ENCODE measurements around the gene RBM20. TPM values are rescaled to one million over a fixed set of nuclear protein-coding genes. Genes with fewer than 3 reads are reported as not detected.

RBM20 gene
- total and polyA plus RNA-seq, 2 experiments from 2014 or later, result 0.05 to 0.17 TPM

GRCh38 chr10:110810625-110811024, 166.5 kb downstream of the RBM20 start (continued):
- TF ChIP-seq ZNF114 (CRISPR knock-in tag; IDR thresholded peaks at IDR 0.05), result no peak
- TF ChIP-seq EZH2 (IDR thresholded peaks at IDR 0.05; ENCODE audit: low read depth, unreplicated experiment), result no peak
- TF ChIP-seq STAT1 (IDR thresholded peaks at IDR 0.05; ENCODE audit: unreplicated experiment), result no peak
- TF ChIP-seq CREB1 (CRISPR knock-in tag; IDR thresholded peaks at IDR 0.05; ENCODE audit: low read depth), result no peak
- no peak for TF ChIP-seq REST (IDR thresholded peaks at IDR 0.05; ENCODE audit: unreplicated experiment)
- no peak for TF ChIP-seq NANOG (IDR thresholded peaks at IDR 0.05; ENCODE audit: borderline replicate concordance)

GRCh38 chr10:110811791-110812581, 167.8 kb downstream of the RBM20 start:
- Histone ChIP-seq H3K36me3 (ENCODE audit: insufficient read depth) (no peaks in the 10 kb centered on the region), H2AFZ (no peak overlapping the region), H3K27ac (ENCODE audit: low read depth) (no peak overlapping the region), H3K79me2 (replicated peaks; ENCODE audit: insufficient read depth) (no peaks in the 10 kb centered on the region), H3F3A (replicated peaks; ENCODE audit: low read depth) (no peaks in the 10 kb centered on the region), H3K4me3 (no peak overlapping the region), H3K4me2 (no peak overlapping the region), H3K27me3 (ENCODE audit: insufficient read depth) (no peaks in the 10 kb centered on the region), H4K20me1 (replicated peaks; ENCODE audit: insufficient read depth) (no peaks in the 10 kb centered on the region), H3K9me2 (ENCODE audit: insufficient read depth) (no peaks in the 10 kb centered on the region), H3K4me1 (ENCODE audit: insufficient read depth) (no peaks in the 10 kb centered on the region)
- no peak overlapping the region for H3K27ac Mint-ChIP-seq
- no peaks in the 10 kb centered on the region for H3K36me3 Mint-ChIP-seq (ENCODE audit: low read depth)
- no peak for ATAC-seq
- H3K4me3 Mint-ChIP-seq, result no peak overlapping the region
- no peaks in the 10 kb centered on the region for H3K9me3 Mint-ChIP-seq
- peaks cover 4% of the 10 kb centered on the region for H3K27me3 Mint-ChIP-seq (ENCODE audit: insufficient read depth, low read depth, poor library complexity)
- no peaks in the 10 kb centered on the region; the same call in 2 of the 3 replicates for H3K4me1 Mint-ChIP-seq
- no peak for DNase-seq (ENCODE audit: low spot score)
- TF ChIP-seq NANOG (IDR thresholded peaks at IDR 0.05; ENCODE audit: borderline replicate concordance), result no peak
- no peak for TF ChIP-seq CREB1 (CRISPR knock-in tag; IDR thresholded peaks at IDR 0.05; ENCODE audit: low read depth)
- no peak for TF ChIP-seq REST (IDR thresholded peaks at IDR 0.05; ENCODE audit: unreplicated experiment)
- TF ChIP-seq POLR2AphosphoS5 (IDR thresholded peaks at IDR 0.05; ENCODE audit: low read depth), result no peak
- no peak for TF ChIP-seq EZH2phosphoT487 (IDR thresholded peaks at IDR 0.05; ENCODE audit: unreplicated experiment)
- TF ChIP-seq ZNF462 (CRISPR knock-in tag; IDR thresholded peaks at IDR 0.05), result no peak

Measured in GM23338 (cell line).